Kidney (tissue), 14 donors: ENCODE results near the gene SPECC1L. TPM values are rescaled to one million over a fixed set of nuclear protein-coding genes. Genes with fewer than 3 reads are reported as not detected.
A peak's percentile ranks its signal among the peaks of the same experiment; 100 is the strongest.

Experiments
- DNase-seq, 5 donors: peaks; one replicate each; pipeline ENCODE4 v3.0.0-alpha.2; 2013 to 2020
- FAIRE-seq: peaks from 2 replicates; lab custom pipeline; 2012; peaks lifted over from hg19 to GRCh38; lab: Jason Lieb, UNC
- H3K27ac ChIP-seq, 2 donors: one replicate each; pipeline ENCODE4 v1.7.0; 2013; ENCODE audit warnings: low read depth in 2 of 2, low read length in 2 of 2, inconsistent platforms in 1 of 2
- H3K27me3 ChIP-seq: one replicate; pipeline ENCODE4 v1.7.1; 2013; ENCODE audit warnings: low read length, inconsistent platforms; ENCODE audit not compliant: control insufficient read depth, insufficient read depth
- H3K36me3 ChIP-seq, 3 donors: one replicate each; pipeline versions ENCODE4 v1.7.0 to v1.7.1; 2013; ENCODE audit warnings: low read length in 3 of 3, control low read depth in 1 of 3, inconsistent platforms in 1 of 3; ENCODE audit not compliant: insufficient read depth in 3 of 3, control insufficient read depth in 2 of 3
- H3K4me1 ChIP-seq, 3 donors: one replicate each; pipeline versions ENCODE4 v1.7.0 to v1.7.1; 2013; ENCODE audit warnings: low read length in 3 of 3, inconsistent platforms in 1 of 3, low read depth in 1 of 3; ENCODE audit not compliant: control insufficient read depth in 2 of 3, insufficient read depth in 2 of 3
- H3K4me3 ChIP-seq, 3 donors: one replicate each; pipeline versions ENCODE4 v1.7.0 to v1.8.1; 2013; ENCODE audit warnings: low read length in 3 of 3, control low read depth in 1 of 3, inconsistent platforms in 1 of 3
- H3K9ac ChIP-seq, 3 donors: one replicate each; pipeline versions ENCODE4 v1.7.0 to v1.7.1; 2013; ENCODE audit warnings: low read length in 3 of 3, control low read depth in 1 of 3, inconsistent platforms in 1 of 3
- H3K9me3 ChIP-seq, 3 donors: one replicate each; pipeline versions ENCODE4 v1.7.0 to v1.7.1; 2013; ENCODE audit warnings: low read length in 3 of 3, control low read depth in 1 of 3, inconsistent platforms in 1 of 3; ENCODE audit not compliant: control insufficient read depth in 2 of 3, insufficient read depth in 1 of 3
- CTCF ChIP-seq: IDR thresholded peaks from 3 replicates; pipeline ENCODE4 v1.5.1; 2012; ENCODE audit warnings: mild to moderate bottlenecking, moderate library complexity, borderline replicate concordance; ENCODE audit not compliant: insufficient read depth; ENCODE audit errors: extremely low read depth
- intact Hi-C: fragments of 100-400 bp; cut with DNase I; formaldehyde crosslinking; loops from one replicate; pipeline ENCODE4 v1.11.1; 2022
- polyA plus RNA-seq: library from polyadenylated mRNA; stranded (reverse); fragments of 350-450 nt; fragmentation: Illumina TruSeq; extraction: RNeasy Lipid Tissue Mini Kit (QIAGEN cat#74804); gene quantifications from one replicate; pipeline ENCODE4 v1.2.3, GENCODE V29; 2014; ENCODE audit warnings: low read depth, low replicate concordance; ENCODE audit not compliant: insufficient read depth
- total RNA-seq: library from RNA; stranded (reverse); fragmentation: NEBNext Ultra II Directional; extraction: Animal tissue kit (Norgen Biotek cat#: 25700); gene quantifications from one replicate; pipeline ENCODE4 v1.2.1, GENCODE V29; 2021
- donor health status: control.
- donor health status: control.
- donor health status: control.
- donor health status: control.
- donor health status: control.
- donor health status: DM: yes; HTN: yes; CAD: no.
- donor health status: Normal renal cell carcinoma (clear cell type).

Gene SPECC1L
- total and polyA plus RNA-seq, 2 donors from 2014 or later: 11.1 to 65.8 TPM

GRCh38 chr22:24390576-24390975 lies 119.9 kb downstream of the SPECC1L start:
- intact Hi-C loops: no loop called here
- Histone ChIP-seq H3K36me3 (peaks cover 0 to 6% (median 0%) of the 10 kb centered on the region in 3 donors), H3K9ac (no peak overlapping the region), H3K27ac (peak overlapping the region in 1 of 2 donors; percentile 2), H3K9me3 (no peaks in the 10 kb centered on the region), H3K4me1 (peaks cover 0 to 8% (median 7%) of the 10 kb centered on the region in 3 donors), H3K4me3 (no peak overlapping the region), H3K27me3 (no peaks in the 10 kb centered on the region)
- no peak for TF ChIP-seq CTCF
- DNase-seq (no peak), FAIRE-seq (no peak)

- no peak overlapping the region for H3K4me3 ChIP-seq
- no peak overlapping the region for H3K9ac ChIP-seq
- FAIRE-seq (no peak), DNase-seq (no peak)
- intact Hi-C loops: no loop called here
- H3K9me3 ChIP-seq: no peaks in the 10 kb centered on the region
- peaks cover 0 to 6% (median under 1%) of the 10 kb centered on the region in 3 donors for H3K36me3 ChIP-seq
- H3K27ac ChIP-seq: peak overlapping the region; percentile 53 to 78
- H3K4me1 ChIP-seq: peaks cover 0 to 8% (median 7%) of the 10 kb centered on the region in 3 donors
- TF ChIP-seq CTCF: no peak
- H3K27me3 ChIP-seq: no peaks in the 10 kb centered on the region
Observed at GRCh38 chr22:24391836-24392217, 121.2 kb downstream of the SPECC1L start.

- Histone ChIP-seq H3K4me1 (peaks cover 0 to 8% (median 7%) of the 10 kb centered on the region in 3 donors), H3K4me3 (no peak overlapping the region), H3K27ac (peak overlapping the region; percentile 15 to 37), H3K36me3 (peaks cover 0 to 6% (median 5%) of the 10 kb centered on the region in 3 donors), H3K9me3 (no peaks in the 10 kb centered on the region), H3K9ac (no peak overlapping the region), H3K27me3 (no peaks in the 10 kb centered on the region)
- intact Hi-C loops: no loop called here
- FAIRE-seq (no peak), DNase-seq (no peak)
- no peak for TF ChIP-seq CTCF
Observed at GRCh38 chr22:24392218-24392931, 121.7 kb downstream of the SPECC1L start.
